Measurements from ENCODE around the gene EPC1.

The EPC1 gene

DNA sequence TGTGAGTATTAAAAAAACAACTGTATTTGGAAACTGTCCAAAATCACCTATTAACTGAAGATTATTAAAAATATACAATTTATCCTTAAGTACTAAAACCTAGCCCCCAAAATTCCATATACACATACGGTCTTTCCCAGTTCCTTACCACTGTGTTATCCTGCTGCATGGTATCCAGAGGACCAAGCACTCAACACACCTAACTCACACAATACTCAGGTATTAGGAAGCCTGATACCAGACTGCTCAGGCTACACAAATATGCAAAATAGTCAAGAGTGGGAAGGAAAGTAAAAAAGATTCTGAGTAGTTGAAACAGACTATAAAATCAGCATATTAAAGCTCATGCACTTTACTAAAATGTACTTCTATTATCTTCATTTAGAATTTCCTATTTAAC is 67.2 kb downstream of the EPC1 start:
- TF ChIP-seq, protein P1, sequence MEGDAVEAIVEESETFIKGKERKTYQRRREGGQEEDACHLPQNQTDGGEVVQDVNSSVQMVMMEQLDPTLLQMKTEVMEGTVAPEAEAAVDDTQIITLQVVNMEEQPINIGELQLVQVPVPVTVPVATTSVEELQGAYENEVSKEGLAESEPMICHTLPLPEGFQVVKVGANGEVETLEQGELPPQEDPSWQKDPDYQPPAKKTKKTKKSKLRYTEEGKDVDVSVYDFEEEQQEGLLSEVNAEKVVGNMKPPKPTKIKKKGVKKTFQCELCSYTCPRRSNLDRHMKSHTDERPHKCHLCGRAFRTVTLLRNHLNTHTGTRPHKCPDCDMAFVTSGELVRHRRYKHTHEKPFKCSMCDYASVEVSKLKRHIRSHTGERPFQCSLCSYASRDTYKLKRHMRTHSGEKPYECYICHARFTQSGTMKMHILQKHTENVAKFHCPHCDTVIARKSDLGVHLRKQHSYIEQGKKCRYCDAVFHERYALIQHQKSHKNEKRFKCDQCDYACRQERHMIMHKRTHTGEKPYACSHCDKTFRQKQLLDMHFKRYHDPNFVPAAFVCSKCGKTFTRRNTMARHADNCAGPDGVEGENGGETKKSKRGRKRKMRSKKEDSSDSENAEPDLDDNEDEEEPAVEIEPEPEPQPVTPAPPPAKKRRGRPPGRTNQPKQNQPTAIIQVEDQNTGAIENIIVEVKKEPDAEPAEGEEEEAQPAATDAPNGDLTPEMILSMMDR (IDR thresholded peaks at IDR 0.05; ENCODE audit: low read length, missing control alignments) = no peak
- no peak overlapping the region for H3K4me3 ChIP-seq (replicated peaks; ENCODE audit: low read depth, low read length)
- no peak for DNase-seq (ENCODE audit: low read depth)

DNA sequence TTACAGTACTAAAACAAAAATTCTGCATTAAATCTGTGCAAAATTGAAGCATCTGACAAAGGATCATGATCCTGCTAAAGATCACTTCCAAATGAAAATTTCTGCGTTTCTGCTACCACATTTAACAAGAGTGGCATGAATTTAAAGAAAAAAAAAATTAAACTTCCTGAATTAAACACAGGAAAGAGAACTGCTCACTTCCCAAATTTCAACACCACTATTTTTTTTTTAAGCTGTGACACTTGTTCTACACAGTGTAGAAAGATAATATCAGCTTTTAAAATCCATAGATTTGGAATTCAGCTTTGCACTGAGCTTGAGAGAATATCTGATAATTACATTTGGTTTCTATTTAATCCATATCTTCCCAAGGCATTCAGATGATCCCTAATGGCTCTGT is 73.6 kb downstream of the EPC1 start:
- no peak for DNase-seq (ENCODE audit: low read depth)
- TF ChIP-seq, protein P1 (IDR thresholded peaks at IDR 0.05; ENCODE audit: low read length, missing control alignments) = no peak
- H3K4me3 ChIP-seq (replicated peaks; ENCODE audit: low read depth, low read length) = no peak overlapping the region

DNA sequence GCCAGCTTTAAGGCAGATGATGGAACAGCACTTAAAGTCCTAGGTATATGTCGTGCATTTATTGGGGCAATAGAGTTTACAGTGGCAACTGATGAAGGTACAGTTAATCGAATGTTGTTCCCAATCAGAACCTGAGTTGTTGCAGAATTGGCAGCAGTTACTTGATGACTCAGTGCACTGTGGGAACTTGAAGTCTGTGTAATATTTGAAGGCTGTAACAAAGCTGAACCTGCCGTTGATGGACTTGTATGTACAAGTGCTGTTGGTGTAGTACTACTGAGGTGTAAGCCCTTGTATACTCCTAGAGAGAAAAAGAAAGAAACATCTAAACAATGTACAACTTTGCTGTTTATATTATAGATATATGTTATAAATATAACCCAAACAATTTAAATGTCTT is 75.3 kb downstream of the EPC1 start:
- peak; percentile 42 for DNase-seq (ENCODE audit: low read depth)
- TF ChIP-seq, protein P1 (IDR thresholded peaks at IDR 0.05; ENCODE audit: low read length, missing control alignments) = no peak
- no peak overlapping the region for H3K4me3 ChIP-seq (replicated peaks; ENCODE audit: low read depth, low read length)

DNA sequence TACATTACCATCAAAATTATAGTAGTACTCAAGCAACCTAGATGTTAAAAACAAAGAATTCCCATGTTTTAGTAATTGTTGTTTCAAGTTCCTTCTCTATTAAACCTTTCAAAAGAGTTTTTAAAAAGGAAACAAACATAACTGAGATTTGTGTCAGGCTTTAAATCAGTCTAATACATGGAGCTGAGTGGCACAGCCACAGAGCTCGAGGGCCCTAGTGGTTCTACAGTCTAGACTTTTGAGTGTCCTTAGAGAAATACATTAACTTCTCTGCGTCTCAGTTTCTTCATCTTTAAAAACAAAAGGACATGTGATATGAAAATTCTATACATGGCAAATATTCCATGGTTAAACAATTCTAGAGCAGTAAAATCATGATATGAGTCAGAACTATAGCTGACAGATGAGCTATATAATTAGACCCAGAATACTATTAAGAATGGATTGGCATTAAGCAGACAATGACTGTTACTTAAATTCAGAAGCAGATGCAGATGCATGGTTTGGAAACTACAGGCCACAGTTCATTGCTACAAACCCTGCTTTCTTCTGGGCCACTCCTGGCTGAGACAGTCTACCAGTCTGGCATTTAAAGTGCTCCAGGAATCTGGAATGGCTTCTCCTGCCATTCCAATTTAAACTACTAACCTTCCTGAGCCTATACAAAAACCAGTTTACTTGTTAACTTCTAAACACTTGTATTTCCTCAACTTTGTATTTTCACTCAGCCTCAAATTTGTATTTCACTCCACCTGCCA is 77.4 kb downstream of the EPC1 start:
- TF ChIP-seq, protein P1 (IDR thresholded peaks at IDR 0.05; ENCODE audit: low read length, missing control alignments) = no peak
- DNase-seq (ENCODE audit: low read depth) = no peak
- no peak overlapping the region for H3K4me3 ChIP-seq (replicated peaks; ENCODE audit: low read depth, low read length)

DNA sequence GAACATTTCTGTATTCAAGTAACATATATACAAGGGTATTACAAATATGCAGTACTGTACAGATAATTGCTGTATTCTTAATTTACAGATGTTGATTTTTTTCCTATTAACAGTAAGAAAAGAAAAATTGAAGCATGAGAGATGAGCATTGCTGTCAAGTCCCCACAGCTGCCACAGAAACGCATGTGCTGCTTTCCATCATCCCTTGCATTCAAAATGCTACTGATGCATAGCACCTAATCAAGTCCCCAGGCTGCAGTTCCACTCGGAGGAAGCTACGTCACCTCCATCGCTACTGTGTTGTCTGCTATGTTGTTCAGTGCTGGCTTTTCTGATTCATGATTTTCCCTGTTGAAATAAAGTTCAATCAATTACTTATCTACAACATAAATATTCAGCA is 78.2 kb downstream of the EPC1 start:
- no peak for DNase-seq (ENCODE audit: low read depth)
- TF ChIP-seq, protein P1 (IDR thresholded peaks at IDR 0.05; ENCODE audit: low read length, missing control alignments) = no peak
- no peak overlapping the region for H3K4me3 ChIP-seq (replicated peaks; ENCODE audit: low read depth, low read length)

DNA sequence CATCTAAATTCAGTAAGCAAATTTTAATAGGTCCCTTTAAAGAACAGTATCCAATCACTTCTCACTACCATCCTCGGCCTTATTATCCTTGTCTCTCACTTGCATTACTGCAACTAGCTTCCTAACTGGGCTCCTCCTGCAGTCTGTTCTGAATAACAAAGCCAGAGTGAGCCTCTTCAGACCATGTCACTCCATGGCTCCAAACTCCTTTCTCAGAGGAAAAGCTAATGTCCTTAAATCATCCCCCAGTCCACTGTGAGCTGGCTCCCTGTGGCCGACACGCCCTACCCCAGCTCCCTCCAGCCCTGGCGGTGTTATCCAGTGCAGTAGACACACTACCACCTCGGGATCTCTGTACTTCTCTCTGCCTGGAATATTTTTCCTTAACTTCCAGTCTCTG is 80.0 kb downstream of the EPC1 start:
- TF ChIP-seq, protein P1 (IDR thresholded peaks at IDR 0.05; ENCODE audit: low read length, missing control alignments) = no peak
- H3K4me3 ChIP-seq (replicated peaks; ENCODE audit: low read depth, low read length) = no peak overlapping the region
- DNase-seq (ENCODE audit: low read depth) = no peak

DNA sequence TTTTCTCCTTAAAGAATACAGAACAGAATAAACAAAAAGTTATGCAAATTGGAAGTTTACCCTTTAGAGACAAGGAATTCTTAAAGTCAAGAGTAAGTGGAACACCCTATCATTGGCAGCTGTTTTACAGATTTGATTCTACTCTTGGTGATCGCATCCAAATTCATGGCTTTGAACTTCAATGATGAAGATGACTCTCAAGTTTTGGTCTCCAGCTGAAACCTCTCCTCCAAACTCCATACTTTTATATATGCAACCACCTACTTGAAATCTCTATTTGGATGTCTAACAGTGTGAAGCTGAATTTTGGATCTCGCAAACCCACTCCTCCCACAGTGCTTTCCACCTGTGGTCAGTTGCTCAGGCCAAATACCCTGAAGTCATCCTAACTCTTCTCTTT is 80.4 kb downstream of the EPC1 start:
- TF ChIP-seq, protein P1 (IDR thresholded peaks at IDR 0.05; ENCODE audit: low read length, missing control alignments) = no peak
- DNase-seq (ENCODE audit: low read depth) = no peak
- H3K4me3 ChIP-seq (replicated peaks; ENCODE audit: low read depth, low read length) = no peak overlapping the region
